Measurements from ENCODE around the gene KCNK6. TPM values are rescaled to one million over a fixed set of nuclear protein-coding genes. Genes with fewer than 3 reads are reported as not detected.

Gene KCNK6
- total RNA-seq, 4 donors from 2014 or later: 14.9 to 44.5 (median 17.6) TPM

DNA sequence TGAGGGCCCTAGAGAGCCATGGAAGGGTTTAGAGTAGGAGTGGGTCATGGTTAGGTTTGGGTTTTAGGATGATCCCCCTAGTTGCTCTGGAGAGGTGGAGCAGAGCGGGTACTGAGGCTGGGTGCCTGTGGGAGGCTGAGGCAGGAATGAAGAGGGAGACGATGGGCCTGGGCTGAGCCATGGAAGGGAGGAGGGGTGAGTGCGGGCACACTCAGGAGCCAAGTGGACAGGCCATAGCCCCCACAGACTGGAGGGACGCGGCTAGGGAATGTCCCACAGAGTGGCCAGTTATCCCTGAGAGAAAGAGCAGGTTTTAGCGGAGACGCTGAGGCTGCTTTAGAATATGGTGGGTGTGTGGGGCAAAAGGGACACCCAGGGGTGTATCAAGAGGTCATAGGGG, 10.0 kb downstream of the KCNK6 start:
- 88% methylated on average over 7 of the region's 7 CpGs; no CpG with 5 or more reads in 1 of the 2 donors for WGBS, 2 donors (ENCODE audit: low coverage in 1 of 2)
- in situ Hi-C loops (cut with MboI; ENCODE audit: low pct_ligation_motif_present in 1 of 4, low pct_unique_long_range_greater_than_20kb in 1 of 4, low sequenced_read_pairs in 3 of 4): loop anchor here (5.0 to 25.0 kb wide), 4 partner anchors 85 to 442 kb away; partner anchors contain the start of genes SIPA1L3 (in 3 of the 4) and WDR87 (in 3 of the 4)

DNA sequence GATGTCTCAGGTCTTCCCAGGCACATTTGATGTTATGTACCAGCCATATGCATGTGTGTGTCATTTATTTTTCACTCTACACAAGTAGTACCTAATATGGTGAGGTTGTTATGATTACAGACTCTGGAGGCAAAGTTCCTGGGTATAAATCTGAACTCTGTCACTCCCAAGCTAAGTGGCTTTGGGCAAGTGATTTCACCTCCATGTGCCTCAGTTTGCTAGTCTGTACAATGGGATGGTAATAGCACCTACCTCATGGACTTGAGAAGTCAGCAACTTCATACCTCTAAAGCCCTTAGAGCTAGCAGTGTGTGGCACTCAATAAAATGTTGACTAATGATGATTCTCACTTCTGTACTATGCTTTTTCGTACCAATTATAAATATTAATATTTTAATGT, 12.1 kb downstream of the KCNK6 start:
- in situ Hi-C loops (cut with MboI; ENCODE audit: low pct_ligation_motif_present in 1 of 4, low pct_unique_long_range_greater_than_20kb in 1 of 4, low sequenced_read_pairs in 3 of 4): loop anchor here (5.0 to 25.0 kb wide), 3 partner anchors 89 to 444 kb away; partner anchors contain the start of genes SIPA1L3 (in 3 of the 4) and WDR87 (in 3 of the 4)

More for the DNA sequence above, 10.0 kb downstream of the KCNK6 start:
- Histone ChIP-seq H3K9me3 (no peaks in the 10 kb centered on the region), H3K4me3 (no peak overlapping the region), H3K27me3 (no peaks in the 10 kb centered on the region), H3K36me3 (peaks cover 0 to 16% (median 10%) of the 10 kb centered on the region in 4 donors), H3K27ac (no peak overlapping the region), H3K4me1 (no peaks in the 10 kb centered on the region)
- intact Hi-C loops (cut with DNase I; ENCODE audit: low total_unique reads): no loop called here
- no peak for TF ChIP-seq POLR2AphosphoS5 (IDR thresholded peaks at IDR 0.05)
- TF ChIP-seq POLR2A (IDR thresholded peaks at IDR 0.05): no peak
- TF ChIP-seq, protein P1, sequence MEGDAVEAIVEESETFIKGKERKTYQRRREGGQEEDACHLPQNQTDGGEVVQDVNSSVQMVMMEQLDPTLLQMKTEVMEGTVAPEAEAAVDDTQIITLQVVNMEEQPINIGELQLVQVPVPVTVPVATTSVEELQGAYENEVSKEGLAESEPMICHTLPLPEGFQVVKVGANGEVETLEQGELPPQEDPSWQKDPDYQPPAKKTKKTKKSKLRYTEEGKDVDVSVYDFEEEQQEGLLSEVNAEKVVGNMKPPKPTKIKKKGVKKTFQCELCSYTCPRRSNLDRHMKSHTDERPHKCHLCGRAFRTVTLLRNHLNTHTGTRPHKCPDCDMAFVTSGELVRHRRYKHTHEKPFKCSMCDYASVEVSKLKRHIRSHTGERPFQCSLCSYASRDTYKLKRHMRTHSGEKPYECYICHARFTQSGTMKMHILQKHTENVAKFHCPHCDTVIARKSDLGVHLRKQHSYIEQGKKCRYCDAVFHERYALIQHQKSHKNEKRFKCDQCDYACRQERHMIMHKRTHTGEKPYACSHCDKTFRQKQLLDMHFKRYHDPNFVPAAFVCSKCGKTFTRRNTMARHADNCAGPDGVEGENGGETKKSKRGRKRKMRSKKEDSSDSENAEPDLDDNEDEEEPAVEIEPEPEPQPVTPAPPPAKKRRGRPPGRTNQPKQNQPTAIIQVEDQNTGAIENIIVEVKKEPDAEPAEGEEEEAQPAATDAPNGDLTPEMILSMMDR (IDR thresholded peaks at IDR 0.05): no peak
- no peak for TF ChIP-seq EP300 (IDR thresholded peaks at IDR 0.05; ENCODE audit: low read depth)
- DNase-seq: no peak

DNA sequence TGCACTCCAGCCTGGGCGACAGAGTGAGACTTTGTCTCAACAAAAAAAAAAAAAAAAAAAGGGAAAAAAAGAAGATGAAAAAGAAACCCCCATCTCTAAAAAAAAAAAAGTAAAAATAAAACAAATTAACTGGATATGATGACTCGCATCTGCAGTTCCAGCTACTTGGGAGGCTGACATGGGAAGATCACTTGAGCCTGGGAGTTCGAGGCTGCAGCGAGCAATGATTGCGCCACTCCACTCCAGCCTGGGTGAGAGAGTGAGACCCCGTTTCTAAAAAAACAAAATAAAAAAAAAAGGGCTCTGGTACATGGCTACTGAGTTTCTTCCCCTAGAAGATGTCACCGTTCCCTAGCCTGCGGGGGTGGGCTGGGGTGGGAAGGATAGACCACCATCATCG, 13.6 kb downstream of the KCNK6 start:
- intact Hi-C loops (cut with DNase I; ENCODE audit: low total_unique reads) (loop anchor here (2.0 kb wide), 1 partner anchor 90 kb away; no protein-coding TSS in a partner anchor), in situ Hi-C loops (cut with MboI; ENCODE audit: low pct_ligation_motif_present in 1 of 4, low pct_unique_long_range_greater_than_20kb in 1 of 4, low sequenced_read_pairs in 3 of 4) (loop anchor here (5.0 to 25.0 kb wide), 3 partner anchors 91 to 446 kb away; partner anchors contain the start of genes SIPA1L3 (in 3 of the 4) and WDR87 (in 3 of the 4))
- TF ChIP-seq POLR2A (IDR thresholded peaks at IDR 0.05) (no peak), POLR2AphosphoS5 (IDR thresholded peaks at IDR 0.05) (no peak), EP300 (IDR thresholded peaks at IDR 0.05; ENCODE audit: low read depth) (no peak)
- TF ChIP-seq, protein P1 (IDR thresholded peaks at IDR 0.05): no peak
- H3K9me3 ChIP-seq: no peaks in the 10 kb centered on the region
- no peak for DNase-seq
- no peaks in the 10 kb centered on the region for H3K27me3 ChIP-seq
- no peaks in the 10 kb centered on the region for H3K36me3 ChIP-seq
- 88% methylated on average over 9 of the region's 9 CpGs; no CpG with 5 or more reads in 1 of the 2 donors for WGBS, 2 donors (ENCODE audit: low coverage in 1 of 2)
- H3K27ac ChIP-seq: no peak overlapping the region
- peaks cover 5 to 14% (median 7%) of the 10 kb centered on the region in 4 donors for H3K4me1 ChIP-seq
- H3K4me3 ChIP-seq: no peak overlapping the region

More for the DNA sequence above, 12.1 kb downstream of the KCNK6 start:
- H3K36me3 ChIP-seq: peaks cover 0 to 11% (median 7%) of the 10 kb centered on the region in 4 donors
- H3K27ac ChIP-seq: no peak overlapping the region
- DNase-seq: no peak
- intact Hi-C loops (cut with DNase I; ENCODE audit: low total_unique reads): loop anchor here (2.0 kb wide), 1 partner anchor 89 kb away; no protein-coding TSS in a partner anchor
- peaks cover 0 to 5% (median 2%) of the 10 kb centered on the region in 4 donors for H3K4me1 ChIP-seq
- no peak overlapping the region for H3K4me3 ChIP-seq
- TF ChIP-seq EP300 (IDR thresholded peaks at IDR 0.05; ENCODE audit: low read depth): no peak
- TF ChIP-seq, protein P1 (IDR thresholded peaks at IDR 0.05): no peak
- H3K27me3 ChIP-seq: no peaks in the 10 kb centered on the region
- no peaks in the 10 kb centered on the region for H3K9me3 ChIP-seq
- 77 to 78% methylated on average over 1 of the region's 1 CpG for WGBS, 2 donors (ENCODE audit: low coverage in 1 of 2)

- Histone ChIP-seq H3K27me3 (no peaks in the 10 kb centered on the region), H3K9me3 (no peaks in the 10 kb centered on the region), H3K36me3 (no peaks in the 10 kb centered on the region), H3K27ac (peak overlapping the region; percentile 98 to 100 (median 99)), H3K4me3 (peak overlapping the region; percentile 63 to 92 (median 84)), H3K4me1 (peaks cover 5 to 22% (median 7%) of the 10 kb centered on the region in 4 donors)
- in situ Hi-C loops (cut with MboI; ENCODE audit: low pct_ligation_motif_present in 1 of 4, low pct_unique_long_range_greater_than_20kb in 1 of 4, low sequenced_read_pairs in 3 of 4): loop anchor here (25.0 kb wide), 2 partner anchors 424 to 449 kb away; partner anchors contain the start of genes SIPA1L3 (in 3 of the 4) and WDR87 (in 3 of the 4)
- intact Hi-C loops (cut with DNase I; ENCODE audit: low total_unique reads): no loop called here
- TF ChIP-seq, protein P1 (IDR thresholded peaks at IDR 0.05): no peak
- TF ChIP-seq POLR2AphosphoS5 (IDR thresholded peaks at IDR 0.05): peak; percentile 67 to 86 (median 83)
- TF ChIP-seq EP300 (IDR thresholded peaks at IDR 0.05; ENCODE audit: low read depth): no peak
- TF ChIP-seq POLR2A (IDR thresholded peaks at IDR 0.05): peak; percentile 91
- peak; percentile 98 for DNase-seq
- WGBS, 2 donors (ENCODE audit: low coverage in 1 of 2): 1 to 2% methylated on average over 8 to 52 of the region's 52 CpGs
These were observed 16.4 kb downstream of the KCNK6 start for GRCh38 chr19:38335949-38336637.
